Measurements from ENCODE around the gene PHF13.

GRCh38 chr1:6592441-6592840, 21.1 kb upstream of the PHF13 start:
- TF ChIP-seq POLR2A (IDR thresholded peaks at IDR 0.05; ENCODE audit: low read length): no peak
- TF ChIP-seq GATA1 (IDR thresholded peaks at IDR 0.05; ENCODE audit: low read depth, low read length): no peak

Data from erythroblast (primary cell).